ENCODE data around the gene SLC25A12.

- TF ChIP-seq CTCF (IDR thresholded peaks at IDR 0.05; ENCODE audit: poor library complexity, severe bottlenecking) (no peak), EZH2 (IDR thresholded peaks at IDR 0.05; ENCODE audit: borderline replicate concordance, insufficient read depth, low read length, poor library complexity, severe bottlenecking) (no peak), EP300 (conservative IDR thresholded peaks at IDR 0.05; ENCODE audit: poor library complexity, severe bottlenecking) (no peak), SMC3 (conservative IDR thresholded peaks at IDR 0.05; ENCODE audit: poor library complexity) (no peak), RAD21 (conservative IDR thresholded peaks at IDR 0.05) (no peak)
Measured at GRCh38 chr2:171835386-171835785, 58.7 kb downstream of the SLC25A12 start.

Data from neural cell (in vitro differentiated cells).